IMR-90 (cell line): ENCODE data around the gene COL28A1. TPM values are rescaled to one million over a fixed set of nuclear protein-coding genes. Genes with fewer than 3 reads are reported as not detected.

Experiments
- ATAC-seq: fragments of 200-7000 bp; cut with Tn5 transposase; 2 replicates; pipeline ENCODE4 v1.9.1; 2020; ENCODE audit warnings: low read depth, mild to moderate bottlenecking, moderate library complexity
- BruUV-seq: library from RNA; stranded (reverse); fragments of 400-500 nt; replicated peaks from 2 replicates; lab custom pipeline; 2021; lab: Mats Ljungman, UMichigan
- CTCF ChIA-PET: fragments of 300-600 bp; formaldehyde crosslinking; extraction: SDS; loops from one replicate; lab custom pipeline; 2021; ENCODE audit warnings: antibody characterized with exemption; lab: Yijun Ruan, JAX
- POLR2A ChIA-PET: fragments of 300-600 bp; sonication (Branson Sonifier 250); formaldehyde crosslinking; loops from one replicate; lab custom pipeline; 2022; ENCODE audit warnings: antibody characterized with exemption; ENCODE audit not compliant: unreplicated experiment; lab: Charles Lee
- DNase-seq: peaks from one replicate; pipeline ENCODE4 v3.0.0; 2013
- H2AFZ ChIP-seq: replicated peaks from 2 replicates; pipeline ENCODE3; 2013; ENCODE audit warnings: low read length, mild to moderate bottlenecking; ENCODE audit not compliant: poor library complexity
- H2AK5ac ChIP-seq: 2 replicates; pipeline ENCODE4 v1.6.1; 2013; ENCODE audit warnings: low read depth, low read length, inconsistent platforms
- H2AK9ac ChIP-seq: replicated peaks from 2 replicates; pipeline ENCODE3; 2013; ENCODE audit warnings: mild to moderate bottlenecking, low read depth, low read length, moderate library complexity; ENCODE audit not compliant: poor library complexity
- H2BK120ac ChIP-seq: 2 replicates; pipeline ENCODE4 v1.6.1; 2013; ENCODE audit warnings: low read depth, low read length, inconsistent platforms
- H2BK15ac ChIP-seq: 3 replicates; pipeline ENCODE4 v1.6.1; 2013; ENCODE audit warnings: low read depth, low read length, inconsistent platforms
- H2BK20ac ChIP-seq: 2 replicates; pipeline ENCODE4 v1.6.1; 2013; ENCODE audit warnings: low read depth, mild to moderate bottlenecking, inconsistent platforms, low read length, moderate library complexity
- H2BK5ac ChIP-seq: 2 replicates; pipeline ENCODE4 v1.6.1; 2013; ENCODE audit warnings: mild to moderate bottlenecking, low read depth, low read length, inconsistent platforms; ENCODE audit not compliant: poor library complexity, severe bottlenecking
- H3K14ac ChIP-seq: replicated peaks from 2 replicates; pipeline ENCODE4 v1.6.1; 2013; ENCODE audit warnings: low read depth, low read length, inconsistent platforms
- H3K18ac ChIP-seq: 2 replicates; pipeline ENCODE4 v1.6.1; 2013; ENCODE audit warnings: low read depth, low read length, control low read depth
- H3K23ac ChIP-seq: 2 replicates; pipeline ENCODE4 v1.6.1; 2013; ENCODE audit warnings: low read depth, low read length, inconsistent platforms
- H3K27ac ChIP-seq: 2 replicates; pipeline ENCODE4 v1.5.1; 2013; ENCODE audit warnings: mild to moderate bottlenecking, control low read depth, low read length; ENCODE audit not compliant: insufficient read depth
- H3K27me3 ChIP-seq: 2 replicates; pipeline ENCODE4 v1.6.1; 2013; ENCODE audit warnings: low read length; ENCODE audit not compliant: control insufficient read depth, insufficient read depth
- H3K36me3 ChIP-seq: 2 replicates; pipeline ENCODE4 v1.6.1; 2013; ENCODE audit warnings: low read length, mixed read lengths; ENCODE audit not compliant: control insufficient read depth, insufficient read depth
- H3K4ac ChIP-seq: 2 replicates; pipeline ENCODE4 v1.6.1; 2013; ENCODE audit warnings: low read depth, low read length, inconsistent platforms
- H3K4me1 ChIP-seq: 2 replicates; pipeline ENCODE4 v1.6.1; 2013; ENCODE audit warnings: low read length, mixed read lengths; ENCODE audit not compliant: control insufficient read depth, insufficient read depth
- H3K4me2 ChIP-seq: 2 replicates; pipeline ENCODE4 v1.6.1; 2013; ENCODE audit warnings: low read depth, mild to moderate bottlenecking, control low read depth, low read length, moderate library complexity
- H3K4me3 ChIP-seq: 2 replicates; pipeline ENCODE4 v1.5.1; 2013; ENCODE audit warnings: low read depth, mild to moderate bottlenecking, control low read depth, low read length, moderate library complexity; ENCODE audit not compliant: insufficient read depth
- H3K56ac ChIP-seq: 2 replicates; pipeline ENCODE4 v1.6.1; 2013; ENCODE audit warnings: low read length, inconsistent platforms; ENCODE audit not compliant: insufficient read depth; ENCODE audit errors: extremely low read depth
- H3K79me1 ChIP-seq, 2 experiments: 2 replicates each; pipeline ENCODE4 v1.6.1; 2013; ENCODE audit warnings: low read length in 2 of 2, inconsistent platforms in 1 of 2, low read depth in 1 of 2
- H3K9ac ChIP-seq: 2 replicates; pipeline ENCODE4 v1.6.1; 2013; ENCODE audit warnings: low read depth, low read length, control low read depth
- H3K9me1 ChIP-seq: 2 replicates; pipeline ENCODE4 v1.6.1; 2013; ENCODE audit warnings: low read length, inconsistent platforms; ENCODE audit not compliant: insufficient read depth
- H3K9me3 ChIP-seq: 2 replicates; pipeline ENCODE4 v1.6.1; 2013; ENCODE audit warnings: low read length; ENCODE audit not compliant: control insufficient read depth, insufficient read depth
- H4K20me1 ChIP-seq: 2 replicates; pipeline ENCODE4 v1.6.1; 2013; ENCODE audit warnings: low read length, inconsistent platforms; ENCODE audit not compliant: insufficient read depth
- H4K5ac ChIP-seq: 2 replicates; pipeline ENCODE4 v1.6.1; 2013; ENCODE audit warnings: mild to moderate bottlenecking, low read depth, low read length, control low read depth
- H4K8ac ChIP-seq, 2 experiments: 2 replicates each; pipeline ENCODE4 v1.6.1; 2013; ENCODE audit warnings: low read depth in 2 of 2, low read length in 2 of 2, control low read depth in 1 of 2, inconsistent platforms in 1 of 2
- H4K91ac ChIP-seq: 2 replicates; pipeline ENCODE4 v1.6.1; 2013; ENCODE audit warnings: low read depth, low read length, inconsistent platforms; ENCODE audit not compliant: insufficient read depth
- CTCF ChIP-seq: conservative IDR thresholded peaks from 2 replicates; pipeline ENCODE4 v1.5.1; 2012; ENCODE audit warnings: mild to moderate bottlenecking, low read depth, low read length, improper control_type of control experiment
- MAZ ChIP-seq: IDR thresholded peaks from 2 replicates; pipeline ENCODE4 v1.6.1; 2012; ENCODE audit warnings: low read depth, mild to moderate bottlenecking, low read length, improper control_type of control experiment, moderate library complexity, borderline replicate concordance
- RCOR1 ChIP-seq: IDR thresholded peaks from 2 replicates; pipeline ENCODE4 v1.6.1; 2012; ENCODE audit warnings: mild to moderate bottlenecking, low read length, improper control_type of control experiment; ENCODE audit not compliant: insufficient replicate concordance
- SMC3 ChIP-seq: fragments of 150-350 bp; IDR thresholded peaks from 2 replicates; pipeline ENCODE4 v1.6.1; 2016; ENCODE audit warnings: low read depth, mild to moderate bottlenecking, antibody characterized with exemption, low read length, moderate library complexity
- WGBS, 2 experiments: methylation state at CpG; one replicate each; pipeline versions ENCODE4 v1.1.5 to v1.1.7; 2013; ENCODE audit warnings: missing lambda C conversion rate in 2 of 2; ENCODE audit not compliant: insufficient read length in 1 of 2; ENCODE audit errors: extremely low coverage in 2 of 2; 5-methylcytosine and 5-hydroxymethylcytosine counted together
- dilution Hi-C: fragments of 300-500 bp; cut with HindIII; formaldehyde crosslinking; loops from one replicate; pipeline ENCODE4 v1.14.3; 2018; ENCODE audit warnings: low sequenced_read_pairs; ENCODE audit not compliant: unreplicated experiment
- in situ Hi-C: fragments of 300-500 bp; cut with MboI; formaldehyde crosslinking; loops from 3 replicates; pipeline ENCODE4 v1.14.3; 2019; ENCODE audit warnings: low sequenced_read_pairs, inconsistent platforms, mixed read lengths
- intact Hi-C: fragments of 100-400 bp; cut with micrococcal nuclease; formaldehyde crosslinking; loops from 2 replicates; pipeline ENCODE4 v1.10.0; 2022
- polyA plus RNA-seq, 3 experiments: library from polyadenylated mRNA; depleted of rRNA; stranded (reverse); fragments of >200 nt; gene quantifications; 2 replicates each; pipeline ENCODE4 v1.2.3, GENCODE V29; 2012; ENCODE audit warnings: low replicate concordance in 1 of 3
- total RNA-seq: library from RNA; depleted of rRNA; stranded (reverse); fragments of >200 nt; gene quantifications from 2 replicates; pipeline ENCODE4 v1.2.3, GENCODE V29; 2012

COL28A1 gene
- total and polyA plus RNA-seq, 2 of the 4 experiments (the other 2 are of a cell fraction) = under 0.01 to 0.05 TPM

GRCh38 chr7:7553386-7553785 is 17.7 kb upstream of the COL28A1 start:
- no peak overlapping the region for H4K91ac ChIP-seq
- H2BK20ac ChIP-seq = no peak overlapping the region
- no peak for TF ChIP-seq MAZ
- TF ChIP-seq RCOR1 = no peak
- no peak for TF ChIP-seq CTCF
- TF ChIP-seq SMC3 = no peak
- H3K36me3 ChIP-seq = no peaks in the 10 kb centered on the region
- WGBS, 2 experiments = no CpG with 5 or more reads among the region's 1 CpG
- dilution Hi-C loops = no loop called here
- no TSS peak for BruUV-seq
- H2BK120ac ChIP-seq = no peak overlapping the region
- H3K4me2 ChIP-seq = no peak overlapping the region
- H2BK15ac ChIP-seq = no peak overlapping the region
- H2AK9ac ChIP-seq = no peak overlapping the region
- in situ Hi-C loops = no loop called here
- intact Hi-C loops = no loop called here
- ChIA-PET CTCF (no interaction called here), POLR2A (no interaction called here)
- no peak overlapping the region for H3K23ac ChIP-seq
- H3K56ac ChIP-seq = no peak overlapping the region
- H2AFZ ChIP-seq = no peak overlapping the region
- no peak overlapping the region for H3K4me3 ChIP-seq
- H4K5ac ChIP-seq = no peak overlapping the region
- H3K4ac ChIP-seq = no peak overlapping the region
- H3K27me3 ChIP-seq = no peaks in the 10 kb centered on the region
- ATAC-seq (no peak), DNase-seq (no peak)
- no peak overlapping the region for H4K8ac ChIP-seq
- no peaks in the 10 kb centered on the region for H3K4me1 ChIP-seq
- H2AK5ac ChIP-seq = no peak overlapping the region
- H3K79me1 ChIP-seq = no peaks in the 10 kb centered on the region
- H3K9me3 ChIP-seq = no peaks in the 10 kb centered on the region
- no peaks in the 10 kb centered on the region for H3K9me1 ChIP-seq
- no peak overlapping the region for H3K9ac ChIP-seq
- no peaks in the 10 kb centered on the region for H4K20me1 ChIP-seq
- H3K14ac ChIP-seq = no peak overlapping the region
- no peak overlapping the region for H3K18ac ChIP-seq
- no peak overlapping the region for H2BK5ac ChIP-seq
- H3K27ac ChIP-seq = no peak overlapping the region
